Ectodermal cell (in vitro differentiated cells): ENCODE results near the gene SMPD4.
"Not testable (repeated sequence)": the region's sequence is repeated elsewhere in the genome, so short reads cannot be mapped to it uniquely, and the experiment has no call there.

ENCODE experiments used
- H3K27ac ChIP-seq: 2 replicates; pipeline ENCODE4 v1.7.0; 2013; ENCODE audit warnings: mild to moderate bottlenecking, low read depth, low read length; ENCODE audit not compliant: insufficient read depth, poor library complexity, severe bottlenecking
- H3K27me3 ChIP-seq: 2 replicates; pipeline ENCODE4 v1.7.0; 2013; ENCODE audit warnings: mild to moderate bottlenecking, low read length; ENCODE audit not compliant: insufficient read depth, control insufficient read depth, poor library complexity, severe bottlenecking
- H3K36me3 ChIP-seq: one replicate; pipeline ENCODE4 v1.7.0; 2013; ENCODE audit warnings: low read length; ENCODE audit not compliant: control insufficient read depth, insufficient read depth
- H3K4me1 ChIP-seq: one replicate; pipeline ENCODE4 v1.7.0; 2013; ENCODE audit warnings: low read length; ENCODE audit not compliant: control insufficient read depth, insufficient read depth
- H3K4me3 ChIP-seq: 2 replicates; pipeline ENCODE4 v1.7.0; 2013; ENCODE audit warnings: low read depth, low read length, control low read depth; ENCODE audit not compliant: insufficient read depth
- H3K9me3 ChIP-seq: 2 replicates; pipeline ENCODE4 v1.7.0; 2013; ENCODE audit warnings: mild to moderate bottlenecking, low read length, moderate library complexity; ENCODE audit not compliant: control insufficient read depth
- WGBS, 2 experiments: methylation state at CpG; one replicate each; pipeline ENCODE4 v1.1.7; 2013; ENCODE audit warnings: missing lambda C conversion rate in 2 of 2; 5-methylcytosine and 5-hydroxymethylcytosine counted together

The SMPD4 gene

DNA sequence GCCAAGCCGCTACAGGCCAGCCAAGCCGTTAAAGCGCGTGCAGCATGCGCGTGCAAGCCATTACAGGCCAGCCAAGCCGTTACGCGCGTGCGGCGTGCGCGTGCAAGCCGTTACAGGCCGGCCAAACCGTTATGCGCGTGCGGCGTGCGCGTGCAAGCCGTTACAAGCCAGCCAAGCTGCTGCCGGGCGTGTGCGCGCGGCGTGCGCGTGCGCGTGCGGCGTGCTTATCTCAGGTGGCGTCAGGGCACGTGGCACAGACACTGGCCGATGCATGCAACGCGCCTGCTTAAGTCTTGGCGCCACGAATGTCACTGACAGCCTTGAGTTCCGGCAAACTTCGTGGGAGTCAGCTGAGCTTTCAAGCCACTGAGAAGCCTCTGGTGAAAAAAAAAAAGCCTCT, 60.5 kb downstream of the SMPD4 start:
- not testable (repeated sequence) for H3K9me3 ChIP-seq, H3K4me3 ChIP-seq, H3K36me3 ChIP-seq, H3K27me3 ChIP-seq, H3K4me1 ChIP-seq, H3K27ac ChIP-seq
- 94 to 96% methylated on average over 34 to 36 of the region's 45 CpGs for WGBS, 2 experiments

DNA sequence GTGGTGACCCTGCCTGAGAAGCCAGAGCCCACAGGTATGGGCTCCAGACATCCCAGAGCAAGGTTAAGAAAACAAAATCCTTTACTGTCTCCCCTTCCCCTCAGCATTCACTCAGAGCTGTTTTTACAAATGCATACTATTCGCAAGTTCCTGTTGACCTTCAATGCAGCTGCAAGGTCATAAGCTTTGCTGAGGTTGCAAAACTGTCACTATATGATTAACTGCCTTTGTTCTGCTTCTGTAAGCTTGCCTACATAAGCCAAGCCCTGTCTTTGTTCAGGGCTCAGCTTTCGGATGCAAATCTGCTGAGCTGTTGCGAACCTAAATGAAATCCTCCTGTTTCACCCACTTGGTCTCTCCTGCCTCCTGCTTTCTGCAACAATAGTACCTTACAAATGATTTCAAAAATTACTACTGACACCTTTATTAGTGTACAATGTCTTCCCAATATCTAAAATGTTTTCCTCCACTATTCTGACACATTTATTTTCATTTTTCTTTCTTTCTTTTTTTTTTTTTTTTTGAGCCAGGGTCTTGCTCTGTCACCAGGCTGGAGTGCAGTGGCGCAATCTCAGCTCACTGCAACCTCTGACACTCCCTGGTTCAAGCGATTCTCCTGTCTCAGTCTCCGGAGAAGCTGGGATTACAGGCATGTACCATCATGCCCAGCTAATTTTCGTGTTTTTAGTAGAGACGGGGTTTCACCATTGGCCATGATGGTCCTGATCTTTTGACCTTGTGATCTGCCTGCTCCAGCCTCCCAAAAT, 78.6 kb downstream of the SMPD4 start:
- H3K27ac ChIP-seq, H3K36me3 ChIP-seq, H3K9me3 ChIP-seq, H3K4me1 ChIP-seq, H3K27me3 ChIP-seq, H3K4me3 ChIP-seq: not testable (repeated sequence)
- WGBS, 2 experiments, result 16 to 33% methylated on average over 3 to 5 of the region's 8 CpGs
